Activated naive CD4-positive, alpha-beta T cell treated with anti-CD3 and anti-CD28 coated beads, Interleukin-2, amount 50 U/mL, for 24 hours (primary cell): ENCODE results near the gene CDH20.
"Not testable (repeated sequence)": the region's sequence is repeated elsewhere in the genome, so short reads cannot be mapped to it uniquely, and the experiment has no call there.

Experiments
- H3K27ac Mint-ChIP-seq: one replicate; pipeline ENCODE4 v1.8.0; 2021; ENCODE audit warnings: mild to moderate bottlenecking, mixed read lengths
- H3K27me3 Mint-ChIP-seq: one replicate; pipeline ENCODE4 v1.8.0; 2021; ENCODE audit warnings: mixed read lengths
- H3K36me3 Mint-ChIP-seq: one replicate; pipeline ENCODE4 v1.8.0; 2021; ENCODE audit warnings: mixed read lengths
- H3K4me1 Mint-ChIP-seq: one replicate; pipeline ENCODE4 v1.8.0; 2021; ENCODE audit warnings: mixed read lengths
- H3K4me3 Mint-ChIP-seq: one replicate; pipeline ENCODE4 v1.8.0; 2021; ENCODE audit warnings: mild to moderate bottlenecking, mixed read lengths
- H3K9me3 Mint-ChIP-seq: one replicate; pipeline ENCODE4 v1.8.0; 2021; ENCODE audit warnings: mixed read lengths

CDH20 gene

GRCh38 chr18:61334951-61335683 is 1.9 kb downstream of the CDH20 start:
- Mint-ChIP-seq H3K27me3 (peaks cover 21% of the 10 kb centered on the region), H3K9me3 (no peaks in the 10 kb centered on the region), H3K4me1 (no peaks in the 10 kb centered on the region), H3K4me3 (no peak overlapping the region), H3K36me3 (no peaks in the 10 kb centered on the region), H3K27ac (no peak overlapping the region)

- H3K9me3 Mint-ChIP-seq = no peaks in the 10 kb centered on the region
- H3K4me3 Mint-ChIP-seq = no peak overlapping the region
- H3K4me1 Mint-ChIP-seq = no peaks in the 10 kb centered on the region
- no peak overlapping the region for H3K27ac Mint-ChIP-seq
- H3K27me3 Mint-ChIP-seq = peaks cover 21% of the 10 kb centered on the region
- H3K36me3 Mint-ChIP-seq = no peaks in the 10 kb centered on the region
Measured at GRCh38 chr18:61335684-61336555, 2.7 kb downstream of the CDH20 start.

GRCh38 chr18:61336766-61337165 is 3.5 kb downstream of the CDH20 start:
- Mint-ChIP-seq H3K4me1 (no peaks in the 10 kb centered on the region), H3K36me3 (no peaks in the 10 kb centered on the region), H3K9me3 (no peaks in the 10 kb centered on the region), H3K4me3 (no peak overlapping the region), H3K27me3 (peaks cover 19% of the 10 kb centered on the region), H3K27ac (no peak overlapping the region)

GRCh38 chr18:61337527-61337926 is 4.3 kb downstream of the CDH20 start:
- H3K9me3 Mint-ChIP-seq = no peaks in the 10 kb centered on the region
- H3K4me1 Mint-ChIP-seq = no peaks in the 10 kb centered on the region
- no peaks in the 10 kb centered on the region for H3K36me3 Mint-ChIP-seq
- H3K4me3 Mint-ChIP-seq = no peak overlapping the region
- H3K27ac Mint-ChIP-seq = no peak overlapping the region
- H3K27me3 Mint-ChIP-seq = peaks cover 16% of the 10 kb centered on the region

GRCh38 chr18:61340148-61340547 is 6.9 kb downstream of the CDH20 start:
- H3K27ac Mint-ChIP-seq = no peak overlapping the region
- no peaks in the 10 kb centered on the region for H3K36me3 Mint-ChIP-seq
- no peaks in the 10 kb centered on the region for H3K9me3 Mint-ChIP-seq
- no peaks in the 10 kb centered on the region for H3K4me1 Mint-ChIP-seq
- H3K4me3 Mint-ChIP-seq = no peak overlapping the region
- H3K27me3 Mint-ChIP-seq = peaks cover 6% of the 10 kb centered on the region

- no peaks in the 10 kb centered on the region for H3K36me3 Mint-ChIP-seq
- H3K27ac Mint-ChIP-seq = no peak overlapping the region
- no peaks in the 10 kb centered on the region for H3K9me3 Mint-ChIP-seq
- no peaks in the 10 kb centered on the region for H3K27me3 Mint-ChIP-seq
- no peak overlapping the region for H3K4me3 Mint-ChIP-seq
- H3K4me1 Mint-ChIP-seq = no peaks in the 10 kb centered on the region
Measured at GRCh38 chr18:61348230-61348629, 15.0 kb downstream of the CDH20 start.

GRCh38 chr18:61350578-61350977 is 17.3 kb downstream of the CDH20 start:
- H3K4me3 Mint-ChIP-seq = no peak overlapping the region
- no peaks in the 10 kb centered on the region for H3K27me3 Mint-ChIP-seq
- no peaks in the 10 kb centered on the region for H3K9me3 Mint-ChIP-seq
- H3K4me1 Mint-ChIP-seq = no peaks in the 10 kb centered on the region
- H3K27ac Mint-ChIP-seq = no peak overlapping the region
- no peaks in the 10 kb centered on the region for H3K36me3 Mint-ChIP-seq

- H3K4me3 Mint-ChIP-seq = no peak overlapping the region
- no peaks in the 10 kb centered on the region for H3K9me3 Mint-ChIP-seq
- no peaks in the 10 kb centered on the region for H3K27me3 Mint-ChIP-seq
- H3K4me1 Mint-ChIP-seq = no peaks in the 10 kb centered on the region
- no peak overlapping the region for H3K27ac Mint-ChIP-seq
- H3K36me3 Mint-ChIP-seq = no peaks in the 10 kb centered on the region
Measured at GRCh38 chr18:61352059-61352458, 18.8 kb downstream of the CDH20 start.

GRCh38 chr18:61352611-61353010 is 19.4 kb downstream of the CDH20 start:
- H3K27me3 Mint-ChIP-seq = no peaks in the 10 kb centered on the region
- H3K27ac Mint-ChIP-seq = no peak overlapping the region
- H3K4me3 Mint-ChIP-seq = no peak overlapping the region
- no peaks in the 10 kb centered on the region for H3K36me3 Mint-ChIP-seq
- H3K9me3 Mint-ChIP-seq = no peaks in the 10 kb centered on the region
- H3K4me1 Mint-ChIP-seq = no peaks in the 10 kb centered on the region

GRCh38 chr18:61360404-61361383 is 27.5 kb downstream of the CDH20 start:
- Mint-ChIP-seq H3K27ac (no peak overlapping the region), H3K4me3 (no peak overlapping the region), H3K36me3 (no peaks in the 10 kb centered on the region), H3K27me3 (peaks cover 3% of the 10 kb centered on the region), H3K9me3 (no peaks in the 10 kb centered on the region), H3K4me1 (peaks cover 5% of the 10 kb centered on the region)

- peaks cover 3% of the 10 kb centered on the region for H3K27me3 Mint-ChIP-seq
- H3K36me3 Mint-ChIP-seq = no peaks in the 10 kb centered on the region
- no peaks in the 10 kb centered on the region for H3K9me3 Mint-ChIP-seq
- H3K27ac Mint-ChIP-seq = no peak overlapping the region
- peaks cover 5% of the 10 kb centered on the region for H3K4me1 Mint-ChIP-seq
- H3K4me3 Mint-ChIP-seq = no peak overlapping the region
Measured at GRCh38 chr18:61362511-61362910, 29.3 kb downstream of the CDH20 start.

- Mint-ChIP-seq H3K4me1 (peaks cover 5% of the 10 kb centered on the region), H3K4me3 (no peak overlapping the region)
Measured at GRCh38 chr18:61364953-61365352, 31.7 kb downstream of the CDH20 start.

GRCh38 chr18:61368001-61368400 is 34.8 kb downstream of the CDH20 start:
- no peak overlapping the region for H3K4me3 Mint-ChIP-seq
- H3K9me3 Mint-ChIP-seq = no peaks in the 10 kb centered on the region
- H3K27ac Mint-ChIP-seq = no peak overlapping the region
- H3K27me3 Mint-ChIP-seq = peaks cover 5% of the 10 kb centered on the region
- no peaks in the 10 kb centered on the region for H3K4me1 Mint-ChIP-seq
- no peaks in the 10 kb centered on the region for H3K36me3 Mint-ChIP-seq

More at GRCh38 chr18:61364953-61365352, 31.7 kb downstream of the CDH20 start:
- Mint-ChIP-seq H3K27me3 (peaks cover 5% of the 10 kb centered on the region), H3K27ac (no peak overlapping the region), H3K36me3 (no peaks in the 10 kb centered on the region), H3K9me3 (no peaks in the 10 kb centered on the region)

GRCh38 chr18:61369671-61370070 is 36.4 kb downstream of the CDH20 start:
- not testable (repeated sequence) for H3K4me1 Mint-ChIP-seq, H3K36me3 Mint-ChIP-seq, H3K27ac Mint-ChIP-seq, H3K27me3 Mint-ChIP-seq, H3K9me3 Mint-ChIP-seq, H3K4me3 Mint-ChIP-seq

GRCh38 chr18:61371111-61371510 is 37.9 kb downstream of the CDH20 start:
- H3K4me3 Mint-ChIP-seq = no peak overlapping the region
- no peak overlapping the region for H3K27ac Mint-ChIP-seq
- no peaks in the 10 kb centered on the region for H3K36me3 Mint-ChIP-seq
- no peaks in the 10 kb centered on the region for H3K9me3 Mint-ChIP-seq
- H3K27me3 Mint-ChIP-seq = peaks cover 3% of the 10 kb centered on the region
- no peaks in the 10 kb centered on the region for H3K4me1 Mint-ChIP-seq
